Gastrocnemius medialis (tissue), 4 donors: Measurements from ENCODE around the gene MAPK14. TPM values are rescaled to one million over a fixed set of nuclear protein-coding genes. Genes with fewer than 3 reads are reported as not detected.
A peak's percentile ranks its signal among the peaks of the same experiment; 100 is the strongest.

Source experiments
- ATAC-seq, 2 donors: fragments of 150-250 bp; one replicate each; pipeline ENCODE4 v1.9.1; 2016
- DNase-seq, 2 donors: peaks; one replicate each; pipeline ENCODE4 v3.0.0-alpha.2; 2019
- H3K27ac ChIP-seq, 4 donors: fragments of 200-600 bp; sonication (generic); 1 replicate in 1 of 4; 2 replicates in 3 of 4; pipeline ENCODE4 v1.5.1; 2016 to 2018; ENCODE audit warnings: mild to moderate bottlenecking in 2 of 4, moderate library complexity in 1 of 4
- H3K27me3 ChIP-seq, 3 donors: fragments of 200-600 bp; sonication (generic) in 2 of 3; 1 replicate in 1 of 3; 2 replicates in 2 of 3; pipeline versions ENCODE4 v1.5.1 to v1.6.0; 2016 to 2019; ENCODE audit warnings: mild to moderate bottlenecking in 1 of 3, moderate library complexity in 1 of 3
- H3K36me3 ChIP-seq, 2 donors: fragments of 200-600 bp; sonication (generic) in 1 of 2; one replicate each; pipeline ENCODE4 v1.5.1; 2017 to 2018
- H3K4me1 ChIP-seq, 2 donors: fragments of 200-600 bp; sonication (generic) in 1 of 2; one replicate each; pipeline ENCODE4 v1.5.1; 2016 to 2017; ENCODE audit warnings: mild to moderate bottlenecking in 2 of 2
- H3K4me3 ChIP-seq, 4 donors: fragments of 200-600 bp; sonication (generic) in 3 of 4; 1 replicate in 1 of 4; 2 replicates in 3 of 4; pipeline ENCODE4 v1.5.1; 2016 to 2019; ENCODE audit warnings: mild to moderate bottlenecking in 2 of 4
- H3K9me3 ChIP-seq, 3 donors: fragments of 200-600 bp; sonication (generic) in 2 of 3; 1 replicate in 1 of 3; 2 replicates in 2 of 3; pipeline ENCODE4 v1.5.1; 2016 to 2019
- POLR2A ChIP-seq, 2 donors: fragments of 450-650 bp; IDR thresholded peaks; one replicate each; pipeline ENCODE4 v1.6.1; 2017; ENCODE audit warnings: antibody characterized with exemption in 2 of 2, mild to moderate bottlenecking in 2 of 2, moderate library complexity in 2 of 2
- in situ Hi-C, 4 donors: fragments of 200-750 bp; cut with MboI; loops; one replicate each; pipeline versions ENCODE4 v1.15.0 to v1.8.0; 2017; ENCODE audit warnings: low sequenced_read_pairs in 4 of 4
- intact Hi-C: fragments of 100-400 bp; cut with DNase I; formaldehyde crosslinking; loops from one replicate; pipeline ENCODE4 v1.15.1; 2023; ENCODE audit warnings: low total_unique reads
- total RNA-seq, 4 donors: library from RNA; depleted of rRNA; stranded (reverse); fragments of >200 nt; gene quantifications; one replicate each; pipeline versions ENCODE4 v1.1.0 to v1.2.3, GENCODE V29; 2016
- TF ChIP-seq, protein P1 (sequence below), 5 experiments: fragments of 450-650 bp in 3 of 5; fragments of 200-600 bp in 2 of 5; sonication (generic) in 2 of 5; IDR thresholded peaks in 4 of 5; conservative IDR thresholded peaks in 1 of 5; 1 replicate in 4 of 5; 2 replicates in 1 of 5; pipeline ENCODE4 v1.5.1; 2016 to 2019; ENCODE audit warnings: antibody characterized with exemption in 5 of 5, mild to moderate bottlenecking in 3 of 5, moderate library complexity in 3 of 5

MAPK14 gene
- total RNA-seq, 4 donors from 2014 or later, result 37.6 to 42.4 (median 40.2) TPM

DNA sequence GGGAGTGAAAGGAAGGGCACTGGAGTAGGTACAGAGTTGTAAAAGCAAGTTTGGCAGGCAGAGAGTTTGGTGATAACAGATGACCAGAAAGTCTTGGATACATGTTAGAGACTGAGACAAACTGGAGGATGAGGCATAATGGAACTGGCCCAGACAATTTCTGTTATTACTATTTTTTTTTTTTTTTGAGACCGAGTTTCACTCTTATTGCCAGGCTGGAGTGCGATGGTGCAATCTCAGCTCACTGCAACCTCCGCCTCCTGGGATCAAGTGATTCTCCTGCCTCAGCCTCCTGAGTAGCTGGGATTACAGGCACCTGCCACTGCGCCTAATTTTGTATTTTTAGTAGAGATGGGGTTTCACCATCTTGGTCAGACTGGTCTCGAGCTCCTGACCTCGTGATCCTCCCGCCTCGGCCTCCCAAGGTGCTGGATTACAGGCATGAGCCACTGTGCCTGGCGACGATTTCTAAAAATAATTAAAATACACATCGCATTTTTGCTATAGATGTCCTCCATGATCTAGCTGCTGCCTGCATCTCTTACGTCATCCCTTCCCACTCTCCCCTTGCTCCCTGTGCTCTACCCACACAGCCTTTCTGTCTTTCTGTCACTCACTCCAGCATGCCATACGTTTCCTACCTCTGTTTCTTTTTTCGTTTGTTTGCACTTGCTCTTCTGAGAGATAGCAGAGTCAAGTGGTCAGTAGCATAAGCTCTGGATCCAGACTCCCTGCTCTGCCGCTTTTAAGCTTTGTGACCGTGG lies 23.5 kb downstream of the MAPK14 start:
- TF ChIP-seq POLR2A (IDR thresholded peaks at IDR 0.05), result no peak
- TF ChIP-seq, protein P1, sequence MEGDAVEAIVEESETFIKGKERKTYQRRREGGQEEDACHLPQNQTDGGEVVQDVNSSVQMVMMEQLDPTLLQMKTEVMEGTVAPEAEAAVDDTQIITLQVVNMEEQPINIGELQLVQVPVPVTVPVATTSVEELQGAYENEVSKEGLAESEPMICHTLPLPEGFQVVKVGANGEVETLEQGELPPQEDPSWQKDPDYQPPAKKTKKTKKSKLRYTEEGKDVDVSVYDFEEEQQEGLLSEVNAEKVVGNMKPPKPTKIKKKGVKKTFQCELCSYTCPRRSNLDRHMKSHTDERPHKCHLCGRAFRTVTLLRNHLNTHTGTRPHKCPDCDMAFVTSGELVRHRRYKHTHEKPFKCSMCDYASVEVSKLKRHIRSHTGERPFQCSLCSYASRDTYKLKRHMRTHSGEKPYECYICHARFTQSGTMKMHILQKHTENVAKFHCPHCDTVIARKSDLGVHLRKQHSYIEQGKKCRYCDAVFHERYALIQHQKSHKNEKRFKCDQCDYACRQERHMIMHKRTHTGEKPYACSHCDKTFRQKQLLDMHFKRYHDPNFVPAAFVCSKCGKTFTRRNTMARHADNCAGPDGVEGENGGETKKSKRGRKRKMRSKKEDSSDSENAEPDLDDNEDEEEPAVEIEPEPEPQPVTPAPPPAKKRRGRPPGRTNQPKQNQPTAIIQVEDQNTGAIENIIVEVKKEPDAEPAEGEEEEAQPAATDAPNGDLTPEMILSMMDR (IDR thresholded peaks at IDR 0.05 in 4 of 5, conservative IDR thresholded peaks at IDR 0.05 in 1 of 5), result no peak
- Histone ChIP-seq H3K4me1 (peaks cover 21 to 32% of the 10 kb centered on the region in 2 donors), H3K4me3 (no peak overlapping the region), H3K27me3 (no peaks in the 10 kb centered on the region), H3K27ac (peak overlapping the region in 3 of 4 donors; percentile 29 to 52 (median 45)), H3K9me3 (no peaks in the 10 kb centered on the region), H3K36me3 (peaks cover 0 to 6% of the 10 kb centered on the region in 2 donors)
- ATAC-seq, result peak in 1 of 2 donors; percentile 33
- in situ Hi-C loops (no loop called here), intact Hi-C loops (no loop called here)
- DNase-seq, result peak; percentile 4 to 39

DNA sequence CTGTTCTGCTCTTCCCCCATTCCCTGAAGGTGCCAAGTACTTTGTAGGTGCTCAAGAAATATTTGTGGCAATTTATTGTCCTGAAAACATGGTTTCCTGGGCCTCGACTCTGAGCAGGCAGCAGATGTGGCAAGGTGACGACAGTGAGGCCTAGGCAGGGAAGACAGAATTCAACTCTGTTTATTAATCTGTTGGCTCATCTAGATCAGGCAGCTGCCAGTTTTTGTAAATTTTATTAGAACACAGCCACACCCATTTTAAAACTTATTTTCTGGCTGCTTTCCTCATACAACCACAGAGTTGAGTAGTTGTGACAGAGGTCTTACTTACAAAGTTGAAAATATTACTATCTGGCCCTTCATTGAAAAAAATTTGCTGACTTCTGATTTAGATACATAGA lies 24.5 kb downstream of the MAPK14 start:
- Histone ChIP-seq H3K27ac (peak overlapping the region; percentile 1 to 52 (median 32)), H3K4me1 (peaks cover 19 to 32% of the 10 kb centered on the region in 2 donors), H3K27me3 (no peaks in the 10 kb centered on the region), H3K9me3 (no peaks in the 10 kb centered on the region), H3K36me3 (peaks cover 0 to 6% of the 10 kb centered on the region in 2 donors), H3K4me3 (no peak overlapping the region)
- ATAC-seq (peak; percentile 79 to 81), DNase-seq (peak in 1 of 2 donors; percentile 49)
- intact Hi-C loops, result no loop called here
- in situ Hi-C loops, result no loop called here
- TF ChIP-seq, protein P1 (IDR thresholded peaks at IDR 0.05 in 4 of 5, conservative IDR thresholded peaks at IDR 0.05 in 1 of 5), result no peak
- TF ChIP-seq POLR2A (IDR thresholded peaks at IDR 0.05), result no peak

DNA sequence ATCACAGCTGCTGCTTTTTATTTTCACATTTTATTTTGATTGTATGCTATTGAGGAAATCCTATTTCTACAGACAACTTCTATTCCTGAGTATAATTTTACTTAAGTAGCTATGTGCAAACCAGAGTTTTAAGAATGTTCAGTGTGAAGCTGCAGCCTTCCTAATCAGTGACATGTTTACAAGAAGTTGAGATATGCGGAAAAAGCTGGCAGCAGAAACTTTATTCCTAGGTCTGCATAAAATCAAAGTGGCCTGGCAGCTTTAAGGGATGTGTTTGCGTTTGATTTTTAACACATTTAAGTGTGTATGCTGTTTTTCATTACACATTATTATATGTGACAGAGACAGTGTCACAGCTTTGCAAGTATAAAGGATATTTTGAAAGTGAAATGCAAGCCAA lies 26.3 kb downstream of the MAPK14 start:
- no peak for ATAC-seq
- in situ Hi-C loops, result no loop called here
- intact Hi-C loops, result no loop called here
- Histone ChIP-seq H3K27me3 (no peaks in the 10 kb centered on the region), H3K27ac (no peak overlapping the region), H3K36me3 (peaks cover 0 to 6% of the 10 kb centered on the region in 2 donors), H3K4me1 (peaks cover 14 to 26% of the 10 kb centered on the region in 2 donors), H3K4me3 (no peak overlapping the region), H3K9me3 (no peaks in the 10 kb centered on the region)
- no peak for TF ChIP-seq POLR2A (IDR thresholded peaks at IDR 0.05)
- TF ChIP-seq, protein P1 (IDR thresholded peaks at IDR 0.05 in 4 of 5, conservative IDR thresholded peaks at IDR 0.05 in 1 of 5), result no peak
- DNase-seq, result no peak

DNA sequence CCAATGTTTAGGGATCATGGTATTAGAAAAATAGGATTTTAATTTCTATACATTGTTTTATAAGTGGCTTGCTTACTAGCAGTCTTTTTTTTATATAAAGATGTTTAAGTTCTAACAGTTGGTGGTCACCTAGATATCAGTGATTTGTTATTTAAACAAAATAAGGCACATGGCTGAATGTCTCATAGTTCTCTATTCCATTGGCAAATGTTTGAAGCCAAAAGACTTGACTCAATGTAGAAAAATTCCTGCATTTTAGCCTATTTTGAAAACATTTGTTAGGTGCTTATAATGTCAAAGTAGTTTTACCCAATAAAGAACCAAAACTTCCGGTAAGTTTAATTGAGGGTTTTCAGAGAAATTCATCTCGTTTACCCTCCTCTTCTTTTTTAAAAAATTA lies 26.8 kb downstream of the MAPK14 start:
- H3K27ac ChIP-seq, result no peak overlapping the region
- DNase-seq (no peak), ATAC-seq (no peak)
- H3K27me3 ChIP-seq, result no peaks in the 10 kb centered on the region
- no peaks in the 10 kb centered on the region for H3K9me3 ChIP-seq
- H3K4me3 ChIP-seq, result no peak overlapping the region
- intact Hi-C loops (no loop called here), in situ Hi-C loops (no loop called here)
- TF ChIP-seq POLR2A (IDR thresholded peaks at IDR 0.05), result no peak
- TF ChIP-seq, protein P1 (IDR thresholded peaks at IDR 0.05 in 4 of 5, conservative IDR thresholded peaks at IDR 0.05 in 1 of 5), result no peak
- peaks cover 11 to 20% of the 10 kb centered on the region in 2 donors for H3K4me1 ChIP-seq
- peaks cover 0 to 10% of the 10 kb centered on the region in 2 donors for H3K36me3 ChIP-seq
